ENCODE data around the gene CNTROB. TPM values are rescaled to one million over a fixed set of nuclear protein-coding genes. Genes with fewer than 3 reads are reported as not detected.

The CNTROB gene
- total and polyA plus RNA-seq, 2 donors (not counting 1 experiment from before 2014, with no cell fraction given), result 23.1 to 34.8 TPM

- Histone ChIP-seq H3K9me3 (ENCODE audit: control extremely low read depth in 1 of 3, control insufficient read depth in 2 of 3, insufficient read depth in 1 of 3, low read length in 2 of 3) (no peaks in the 10 kb centered on the region), H2AFZ (ENCODE audit: insufficient read depth, low read depth, low read length, poor library complexity, severe bottlenecking) (peak overlapping the region; percentile 94), H3K36me3 (replicated peaks in 1 of 2; ENCODE audit: control extremely low read depth in 1 of 2, control insufficient read depth in 1 of 2, extremely low read depth in 1 of 2, insufficient read depth in 2 of 2, low read length in 1 of 2) (no peaks in the 10 kb centered on the region), H3K4me2 (replicated peaks; ENCODE audit: low read depth, low read length, poor library complexity, severe bottlenecking) (peak overlapping the region; percentile 94), H4K20me1 (ENCODE audit: control insufficient read depth, insufficient read depth, low read length, poor library complexity, severe bottlenecking) (no peaks in the 10 kb centered on the region), H3K27ac (ENCODE audit: low read length in 2 of 2) (peak overlapping the region; percentile 25 to 42), H3K4me3 (ENCODE audit: control extremely low read depth in 1 of 5, extremely low read depth in 1 of 5, insufficient read depth in 1 of 5, low read depth in 2 of 5, low read length in 4 of 5) (peak overlapping the region; percentile 32 to 64 (median 53)), H3K9ac (ENCODE audit: low read length) (peak overlapping the region; percentile 71), H3K4me1 (ENCODE audit: control insufficient read depth in 2 of 2, insufficient read depth in 2 of 2, low read length in 2 of 2) (peaks cover 4 to 16% of the 10 kb centered on the region in 2 donors), H3K27me3 (replicated peaks in 1 of 4; ENCODE audit: control extremely low read depth in 1 of 4, control insufficient read depth in 3 of 4, insufficient read depth in 4 of 4, low read length in 3 of 4) (no peaks in the 10 kb centered on the region), H3K79me2 (ENCODE audit: control insufficient read depth, insufficient read depth, low read length) (no peaks in the 10 kb centered on the region)
- Mint-ChIP-seq H3K27ac (peak overlapping the region; percentile 85), H3K9me3 (ENCODE audit: insufficient read depth) (no peaks in the 10 kb centered on the region), H3K4me1 (peaks cover 13% of the 10 kb centered on the region), H3K4me3 (peak overlapping the region; percentile 83), H3K27me3 (no peaks in the 10 kb centered on the region)
- DNase-seq (peak; percentile 84), ATAC-seq (ENCODE audit: low read depth) (peak; percentile 98)
- ChIA-PET CTCF (interaction anchor here (0.8 to 3.2 kb wide), 4 partner anchors 9 to 134 kb away, joined by 3 to 31 read pairs (median 6); partner anchors contain the start of genes CNTROB and TRAPPC1), POLR2A (interaction anchor here (1.0 kb wide), 1 partner anchor 9 kb away, joined by 3 read pairs; the partner anchor contains the start of genes CNTROB and TRAPPC1)
- 24% methylated on average over 44 of the region's 45 CpGs for WGBS (ENCODE audit: insufficient coverage)
- TF ChIP-seq EZH2 (IDR thresholded peaks at IDR 0.05; ENCODE audit: borderline replicate concordance, insufficient read depth, low read depth, low read length, poor library complexity, severe bottlenecking), result no peak
- TF ChIP-seq, protein P1, sequence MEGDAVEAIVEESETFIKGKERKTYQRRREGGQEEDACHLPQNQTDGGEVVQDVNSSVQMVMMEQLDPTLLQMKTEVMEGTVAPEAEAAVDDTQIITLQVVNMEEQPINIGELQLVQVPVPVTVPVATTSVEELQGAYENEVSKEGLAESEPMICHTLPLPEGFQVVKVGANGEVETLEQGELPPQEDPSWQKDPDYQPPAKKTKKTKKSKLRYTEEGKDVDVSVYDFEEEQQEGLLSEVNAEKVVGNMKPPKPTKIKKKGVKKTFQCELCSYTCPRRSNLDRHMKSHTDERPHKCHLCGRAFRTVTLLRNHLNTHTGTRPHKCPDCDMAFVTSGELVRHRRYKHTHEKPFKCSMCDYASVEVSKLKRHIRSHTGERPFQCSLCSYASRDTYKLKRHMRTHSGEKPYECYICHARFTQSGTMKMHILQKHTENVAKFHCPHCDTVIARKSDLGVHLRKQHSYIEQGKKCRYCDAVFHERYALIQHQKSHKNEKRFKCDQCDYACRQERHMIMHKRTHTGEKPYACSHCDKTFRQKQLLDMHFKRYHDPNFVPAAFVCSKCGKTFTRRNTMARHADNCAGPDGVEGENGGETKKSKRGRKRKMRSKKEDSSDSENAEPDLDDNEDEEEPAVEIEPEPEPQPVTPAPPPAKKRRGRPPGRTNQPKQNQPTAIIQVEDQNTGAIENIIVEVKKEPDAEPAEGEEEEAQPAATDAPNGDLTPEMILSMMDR (IDR thresholded peaks at IDR 0.05), result no peak
- intact Hi-C loops (cut with micrococcal nuclease), result loop anchor here (1.0 kb wide), 1 partner anchor 9 kb away; the partner anchor contains the start of gene CNTROB
These were observed 9.0 kb upstream of the CNTROB start for GRCh38 chr17:7922845-7923628.

DNA sequence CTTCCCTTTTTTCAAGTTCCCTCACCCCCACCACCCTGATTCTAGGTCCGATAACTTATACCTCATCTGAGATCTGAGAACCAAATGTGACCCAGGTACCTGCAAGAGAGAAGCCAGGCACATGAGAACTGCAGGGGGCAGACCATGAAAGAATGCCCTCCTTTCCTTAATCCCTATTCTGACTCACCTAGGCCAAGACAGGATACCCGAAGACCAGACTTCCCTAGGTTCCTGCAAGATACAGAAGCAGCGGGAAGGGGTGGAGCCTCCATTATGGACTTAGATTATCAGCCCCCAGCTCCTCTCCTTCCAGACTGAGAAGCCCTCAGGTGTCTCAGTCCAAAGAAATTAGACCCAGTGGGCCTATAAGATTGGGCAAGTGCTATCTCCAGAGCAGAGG lies 4.4 kb upstream of the CNTROB start:
- no peak overlapping the region for H3K27ac ChIP-seq (ENCODE audit: low read length in 2 of 2)
- peaks cover 37% of the 10 kb centered on the region for H3K4me1 Mint-ChIP-seq
- no peak overlapping the region for H3K27ac Mint-ChIP-seq
- no peaks in the 10 kb centered on the region for H3K9me3 ChIP-seq (ENCODE audit: control extremely low read depth in 1 of 3, control insufficient read depth in 2 of 3, insufficient read depth in 1 of 3, low read length in 2 of 3)
- TF ChIP-seq, protein P1 (IDR thresholded peaks at IDR 0.05), result no peak
- TF ChIP-seq EZH2 (IDR thresholded peaks at IDR 0.05; ENCODE audit: borderline replicate concordance, insufficient read depth, low read depth, low read length, poor library complexity, severe bottlenecking), result no peak
- WGBS (ENCODE audit: insufficient coverage), result 85% methylated on average over 3 of the region's 3 CpGs
- DNase-seq (no peak), ATAC-seq (ENCODE audit: low read depth) (no peak)
- H3K4me2 ChIP-seq (replicated peaks; ENCODE audit: low read depth, low read length, poor library complexity, severe bottlenecking), result no peak overlapping the region
- H3K27me3 ChIP-seq (replicated peaks in 1 of 4; ENCODE audit: control extremely low read depth in 1 of 4, control insufficient read depth in 3 of 4, insufficient read depth in 4 of 4, low read length in 3 of 4), result no peaks in the 10 kb centered on the region
- H3K9me3 Mint-ChIP-seq (ENCODE audit: insufficient read depth), result no peaks in the 10 kb centered on the region
- peaks cover 4% of the 10 kb centered on the region for H4K20me1 ChIP-seq (ENCODE audit: control insufficient read depth, insufficient read depth, low read length, poor library complexity, severe bottlenecking)
- ChIA-PET POLR2A (no interaction called here), CTCF (interaction anchor here (0.5 to 1.2 kb wide), 2 partner anchors 114 to 442 kb away, joined by 4 to 6 read pairs; no protein-coding TSS in a partner anchor)
- no peak overlapping the region for H3K4me3 Mint-ChIP-seq
- H3K9ac ChIP-seq (ENCODE audit: low read length), result no peak overlapping the region
- H3K4me1 ChIP-seq (ENCODE audit: control insufficient read depth in 2 of 2, insufficient read depth in 2 of 2, low read length in 2 of 2), result peaks cover 9 to 34% of the 10 kb centered on the region in 2 donors
- intact Hi-C loops (cut with micrococcal nuclease), result no loop called here
- H3K79me2 ChIP-seq (ENCODE audit: control insufficient read depth, insufficient read depth, low read length), result peaks cover 18% of the 10 kb centered on the region
- no peak overlapping the region for H3K4me3 ChIP-seq (ENCODE audit: control extremely low read depth in 1 of 5, extremely low read depth in 1 of 5, insufficient read depth in 1 of 5, low read depth in 2 of 5, low read length in 4 of 5)
- no peaks in the 10 kb centered on the region for H3K27me3 Mint-ChIP-seq
- H2AFZ ChIP-seq (ENCODE audit: insufficient read depth, low read depth, low read length, poor library complexity, severe bottlenecking), result no peak overlapping the region
- peaks cover 0 to 7% of the 10 kb centered on the region in 2 experiments for H3K36me3 ChIP-seq (replicated peaks in 1 of 2; ENCODE audit: control extremely low read depth in 1 of 2, control insufficient read depth in 1 of 2, extremely low read depth in 1 of 2, insufficient read depth in 2 of 2, low read length in 1 of 2)
